Left renal pelvis (tissue), 4 donors: ENCODE measurements around the gene SF3A1. TPM values are rescaled to one million over a fixed set of nuclear protein-coding genes. Genes with fewer than 3 reads are reported as not detected.
"Not testable (repeated sequence)": the region's sequence is repeated elsewhere in the genome, so short reads cannot be mapped to it uniquely, and the experiment has no call there.

Experiments
- DNase-seq, 4 donors: peaks; one replicate each; pipeline ENCODE4 v3.0.0-alpha.2; 2013; ENCODE audit warnings: low read depth in 4 of 4, low spot score in 3 of 4
- polyA plus RNA-seq, 4 donors: library from polyadenylated mRNA; unstranded; fragments of 120-200 nt; gene quantifications; one replicate each; pipeline ENCODE4 v1.2.1, GENCODE V29; 2013; ENCODE audit not compliant: insufficient read length in 4 of 4

The SF3A1 gene, protein sequence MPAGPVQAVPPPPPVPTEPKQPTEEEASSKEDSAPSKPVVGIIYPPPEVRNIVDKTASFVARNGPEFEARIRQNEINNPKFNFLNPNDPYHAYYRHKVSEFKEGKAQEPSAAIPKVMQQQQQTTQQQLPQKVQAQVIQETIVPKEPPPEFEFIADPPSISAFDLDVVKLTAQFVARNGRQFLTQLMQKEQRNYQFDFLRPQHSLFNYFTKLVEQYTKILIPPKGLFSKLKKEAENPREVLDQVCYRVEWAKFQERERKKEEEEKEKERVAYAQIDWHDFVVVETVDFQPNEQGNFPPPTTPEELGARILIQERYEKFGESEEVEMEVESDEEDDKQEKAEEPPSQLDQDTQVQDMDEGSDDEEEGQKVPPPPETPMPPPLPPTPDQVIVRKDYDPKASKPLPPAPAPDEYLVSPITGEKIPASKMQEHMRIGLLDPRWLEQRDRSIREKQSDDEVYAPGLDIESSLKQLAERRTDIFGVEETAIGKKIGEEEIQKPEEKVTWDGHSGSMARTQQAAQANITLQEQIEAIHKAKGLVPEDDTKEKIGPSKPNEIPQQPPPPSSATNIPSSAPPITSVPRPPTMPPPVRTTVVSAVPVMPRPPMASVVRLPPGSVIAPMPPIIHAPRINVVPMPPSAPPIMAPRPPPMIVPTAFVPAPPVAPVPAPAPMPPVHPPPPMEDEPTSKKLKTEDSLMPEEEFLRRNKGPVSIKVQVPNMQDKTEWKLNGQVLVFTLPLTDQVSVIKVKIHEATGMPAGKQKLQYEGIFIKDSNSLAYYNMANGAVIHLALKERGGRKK
- 100 to 1,000 TPM; 133 to 155 (median 150) TPM for polyA plus RNA-seq

DNA sequence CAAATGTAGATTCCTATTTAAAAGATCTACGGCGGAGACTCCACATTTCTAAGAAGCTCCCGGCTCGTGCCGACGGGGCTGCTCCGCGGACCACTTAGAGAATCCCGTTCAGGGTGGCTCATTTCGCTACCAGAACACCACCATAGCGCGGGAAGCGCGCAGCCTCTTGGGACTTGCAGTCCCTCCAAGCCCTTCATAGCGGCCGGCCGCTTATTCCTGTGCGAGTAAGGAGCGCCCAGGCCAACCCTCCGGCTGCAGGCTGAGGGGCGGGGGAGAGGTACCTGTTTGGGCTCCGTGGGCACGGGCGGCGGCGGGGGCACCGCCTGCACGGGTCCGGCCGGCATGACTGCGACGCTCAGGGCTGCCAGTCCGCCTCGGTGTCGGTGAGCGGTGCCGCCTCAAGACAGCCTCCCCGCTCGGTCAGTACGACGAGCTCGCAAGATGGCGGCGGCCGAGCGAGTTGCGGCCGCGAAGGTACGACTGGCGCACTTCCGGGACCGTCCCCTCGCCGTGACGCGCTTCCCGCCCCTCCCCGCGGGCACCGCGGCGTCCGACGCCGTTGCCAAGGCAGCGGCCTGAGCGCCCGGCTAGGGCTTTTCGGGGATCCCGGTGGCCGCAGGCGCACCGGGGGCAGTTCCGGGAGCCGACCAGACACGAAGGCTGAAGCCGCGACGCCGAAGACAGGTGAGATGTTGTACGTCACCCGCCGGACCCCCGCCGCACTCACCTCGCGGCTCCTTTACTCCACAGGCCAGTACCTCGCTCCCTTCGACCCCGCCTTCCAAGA lies at the start of gene SF3A1, which contains the start of gene CCDC157:
SF3A1 (minus strand) TSS at position 446 of the 787 bp plus-strand sequence; CDS start at position 344, 102 bp downstream.
CCDC157 (plus strand) TSS at position 559 of the 787 bp plus-strand sequence. CDS start 8,994 bp downstream, outside the sequence.
- peak; percentile 83 to 84 (median 84) for DNase-seq

DNA sequence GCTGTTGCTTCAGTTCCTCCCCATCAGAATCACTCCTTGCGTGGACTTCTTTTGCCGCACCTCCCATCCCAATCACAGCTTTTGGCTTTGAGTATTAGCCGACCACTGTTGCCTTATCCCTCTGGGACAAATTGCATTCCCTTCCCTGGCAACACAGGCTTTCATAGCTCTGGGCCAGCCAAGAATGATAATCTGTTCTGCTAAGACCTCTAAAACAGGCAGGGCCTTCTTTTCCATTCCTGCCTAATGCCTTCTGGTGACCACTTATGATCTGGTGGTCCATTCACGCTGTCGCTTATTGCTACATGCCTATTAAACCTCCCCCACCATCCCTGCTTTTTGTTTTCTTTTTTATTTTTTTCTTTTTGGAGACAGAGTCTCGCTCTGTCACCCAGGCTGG lies 49.7 kb upstream of the SF3A1 start:
- DNase-seq: no peak

GRCh38 chr22:30405731-30406130 lies 49.0 kb upstream of the SF3A1 start:
- no peak for DNase-seq

DNA sequence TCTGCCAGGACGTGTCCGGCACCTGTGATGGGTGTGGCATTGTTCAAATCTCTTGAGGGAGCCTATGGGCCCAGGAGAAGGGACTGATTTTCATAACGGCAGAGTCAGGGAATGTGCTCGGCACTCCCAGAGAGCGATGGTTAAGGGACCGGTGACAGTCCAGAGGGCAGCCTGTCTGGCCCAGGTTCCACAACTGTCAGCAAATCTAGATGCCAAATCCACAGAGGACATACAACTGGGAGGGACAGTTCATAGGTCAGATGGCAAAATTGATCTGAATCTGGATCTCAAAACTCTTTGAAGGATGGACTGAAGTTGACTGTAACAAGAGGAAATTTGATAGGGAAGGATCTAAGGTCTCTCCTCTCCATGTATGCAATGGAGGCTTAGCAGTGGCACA lies 47.6 kb upstream of the SF3A1 start:
- no peak for DNase-seq

DNA sequence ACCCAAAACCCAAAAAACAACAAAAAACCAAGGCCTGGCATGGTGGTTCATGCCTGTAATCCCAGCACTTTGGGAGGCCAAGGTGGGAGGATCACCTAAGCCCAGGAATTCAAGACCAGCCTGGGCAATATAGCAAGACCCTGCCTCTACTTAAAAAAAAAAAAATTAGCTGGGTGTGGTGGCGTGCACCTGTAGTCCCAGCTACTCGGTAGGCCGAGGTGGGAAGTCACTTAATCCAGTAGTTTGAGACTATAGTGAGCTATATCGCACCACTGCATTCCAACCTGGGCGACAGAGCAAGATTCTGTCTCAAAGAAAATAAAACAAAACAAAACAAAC lies 46.0 kb upstream of the SF3A1 start:
- DNase-seq: not testable (repeated sequence)

DNA sequence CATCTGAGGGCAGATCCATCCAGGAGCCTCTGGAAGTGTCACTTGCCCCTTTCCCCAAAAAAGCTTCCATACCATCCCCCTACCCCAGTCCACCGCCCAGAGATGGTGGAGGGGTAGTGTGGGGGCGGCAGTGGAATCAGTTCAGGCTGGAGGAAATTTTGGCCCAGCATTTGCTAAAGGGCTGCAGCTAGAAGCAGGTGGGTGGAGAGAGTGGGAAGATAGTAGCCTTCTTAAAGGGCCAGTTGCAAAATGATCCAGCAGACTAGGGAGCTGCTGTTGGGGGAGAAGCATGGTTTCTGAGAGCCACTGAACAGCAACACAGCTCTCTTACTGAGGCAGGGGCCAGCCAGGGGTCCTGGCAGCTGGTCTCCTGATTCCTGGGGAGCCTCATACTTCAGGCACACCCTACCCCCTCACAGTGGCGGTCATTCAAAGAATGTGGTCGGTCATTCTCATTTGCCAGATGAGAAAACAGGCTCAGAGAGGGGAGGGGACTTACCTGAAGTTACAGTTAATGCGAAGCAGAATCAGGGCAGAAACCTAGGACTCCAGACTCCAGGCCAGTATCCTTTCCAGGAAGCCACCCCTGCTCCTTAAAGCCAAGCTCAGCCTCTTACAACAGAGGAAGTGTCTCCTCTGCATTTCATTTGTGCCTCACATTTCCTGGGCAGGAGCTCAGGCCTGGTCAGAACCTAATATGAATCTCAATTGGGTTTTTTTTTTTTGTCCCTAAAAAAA lies 45.5 kb upstream of the SF3A1 start:
- no peak for DNase-seq

GRCh38 chr22:30401024-30401423 lies 44.3 kb upstream of the SF3A1 start:
- DNase-seq: not testable (repeated sequence)

GRCh38 chr22:30400159-30400558 lies 43.5 kb upstream of the SF3A1 start:
- DNase-seq: no peak

DNA sequence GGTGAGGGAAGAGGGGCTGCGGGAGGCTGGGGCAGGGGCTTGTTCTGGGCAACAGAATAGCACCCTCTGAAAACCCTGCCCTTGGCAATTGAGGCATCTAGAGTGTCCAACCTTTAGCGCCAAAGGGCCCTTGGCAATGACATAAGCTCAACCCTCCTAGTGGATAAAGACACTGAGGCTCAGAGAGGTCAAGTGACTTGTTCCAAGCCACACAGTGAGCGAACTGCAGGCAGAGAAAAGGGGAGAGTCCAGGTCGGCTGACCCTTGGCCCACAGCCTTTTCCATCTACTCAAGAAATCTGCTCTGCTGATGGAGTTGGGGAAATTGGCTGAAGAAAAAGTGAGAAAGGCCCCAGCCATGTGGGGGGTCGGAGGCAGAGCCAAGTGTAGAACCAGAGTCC lies 43.0 kb upstream of the SF3A1 start:
- DNase-seq: no peak

DNA sequence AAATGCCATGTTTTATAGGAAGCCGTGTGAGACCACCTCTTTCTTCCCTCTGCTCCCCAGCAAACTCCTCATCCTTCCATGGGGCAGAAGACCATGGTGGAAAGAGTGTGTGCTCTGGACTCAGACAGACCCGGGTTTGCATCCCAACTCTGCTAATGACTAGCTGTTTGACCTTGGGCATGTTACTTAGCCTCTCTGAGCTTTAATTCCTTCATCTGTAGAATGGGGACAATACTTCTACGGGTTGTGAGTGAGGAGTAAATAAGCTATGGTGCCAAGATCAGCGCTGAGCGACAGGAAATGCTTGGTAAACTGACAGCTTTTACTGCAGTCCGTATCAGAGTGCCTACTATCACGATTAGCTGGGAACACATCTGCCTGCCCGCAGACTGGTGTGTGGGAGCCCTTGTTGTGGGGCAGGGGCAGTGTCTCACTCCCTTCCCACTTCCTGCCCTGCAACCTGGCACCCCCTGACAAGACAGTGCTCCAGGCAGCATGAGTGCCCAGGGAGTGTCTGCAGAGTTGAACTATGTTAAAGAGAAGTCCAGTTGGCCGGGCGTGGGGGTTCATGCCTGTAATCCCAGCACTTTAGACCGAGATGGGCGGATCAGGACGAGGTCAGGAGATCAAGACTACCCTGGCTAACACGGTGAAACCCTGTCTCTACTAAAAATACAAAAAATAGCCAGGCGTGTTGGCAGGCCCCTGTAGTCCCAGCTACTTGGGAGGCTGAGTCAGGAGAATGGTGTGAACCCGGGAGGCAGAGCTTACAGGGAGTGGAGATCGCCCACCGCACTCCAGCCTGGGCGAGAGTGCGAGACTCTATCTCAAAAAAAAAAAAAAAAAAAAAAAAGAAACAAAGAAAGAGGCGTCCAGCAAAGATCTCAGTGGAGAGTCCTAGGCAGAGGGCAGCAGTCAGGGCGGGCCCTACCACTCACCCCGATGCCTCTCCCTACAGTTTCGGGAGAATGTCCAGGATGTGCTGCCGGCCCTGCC lies 42.3 kb upstream of the SF3A1 start:
- DNase-seq: no peak

- no peak for DNase-seq
These were observed 41.3 kb upstream of the SF3A1 start for GRCh38 chr22:30397656-30398635.

- no peak for DNase-seq
These were observed 40.4 kb upstream of the SF3A1 start, which contains the start of gene SEC14L2 for GRCh38 chr22:30396871-30397655. Gene SEC14L2, plus strand, starts transcription at chr22:30397018. Its CDS starts 99 bp downstream, at chr22:30397117.

GRCh38 chr22:30393885-30394284 lies 37.2 kb upstream of the SF3A1 start:
- DNase-seq: no peak

DNA sequence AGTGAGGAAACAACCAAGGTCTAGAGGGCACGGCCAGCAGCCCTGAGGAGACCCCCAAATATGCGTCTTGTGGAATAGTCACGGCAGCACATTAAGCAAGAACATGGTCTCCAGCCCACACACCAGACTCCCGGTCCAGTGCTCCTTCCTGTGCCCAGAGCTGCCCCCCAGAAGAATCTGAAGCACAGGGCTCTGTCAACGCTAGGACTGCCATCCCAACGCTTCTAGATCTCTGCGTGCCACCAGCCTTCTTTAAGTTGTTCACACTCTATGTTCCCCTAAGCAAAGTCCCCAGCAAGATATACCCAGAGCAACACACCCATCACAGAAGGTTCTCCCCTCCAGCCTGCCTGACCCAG lies 36.6 kb upstream of the SF3A1 start:
- DNase-seq: no peak

GRCh38 chr22:30392661-30393321 lies 36.1 kb upstream of the SF3A1 start:
- no peak for DNase-seq

DNA sequence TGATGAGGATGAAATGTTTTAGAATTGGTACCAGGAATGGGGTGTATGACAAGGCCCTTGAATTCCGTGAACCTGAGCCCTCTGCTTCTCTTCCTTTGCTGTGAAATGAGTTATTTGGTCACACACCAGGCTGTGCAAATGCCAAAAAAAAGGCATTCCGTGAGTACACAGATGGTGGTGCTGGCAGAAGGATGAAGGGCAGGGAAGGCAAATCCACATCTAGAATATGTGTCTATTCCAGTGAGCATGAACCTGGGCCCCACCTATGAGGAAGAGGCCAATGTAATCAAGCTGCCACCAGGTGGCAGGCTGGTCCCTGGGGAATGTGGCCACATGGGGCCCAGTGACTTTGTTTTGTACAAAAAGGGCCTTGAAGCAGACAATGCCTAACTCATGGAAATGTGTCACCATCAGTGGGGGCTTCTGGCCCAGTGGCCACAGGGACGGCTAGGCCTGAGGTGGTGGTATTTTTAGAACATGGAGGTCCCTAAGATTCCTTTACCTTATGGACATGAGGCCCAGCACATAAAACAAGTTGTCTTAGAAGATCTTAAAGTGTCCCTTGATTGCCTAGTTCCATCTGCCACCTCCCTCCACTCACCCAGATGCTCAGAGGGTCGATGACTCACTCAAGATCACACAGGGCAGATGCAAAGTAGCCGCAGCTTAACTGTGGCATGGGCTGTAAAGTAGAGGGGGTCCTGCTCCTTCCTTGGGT lies 34.4 kb upstream of the SF3A1 start:
- DNase-seq: no peak
